GM18517 (cell line): ENCODE results near the gene ZFPM1.
A peak's percentile ranks its signal among the peaks of the same experiment; 100 is the strongest.

Experiments
- ATAC-seq: cut with Tn5 transposase; IDR thresholded peaks from one replicate; pipeline ENCODE4 v1.9.1; 2021; ENCODE audit warnings: mild to moderate bottlenecking, moderate library complexity; ENCODE audit not compliant: unreplicated experiment

The ZFPM1 gene

GRCh38 chr16:88448461-88449266 is 4.4 kb upstream of the ZFPM1 start:
- ATAC-seq, result no peak

- ATAC-seq, result no peak
These were observed 3.9 kb upstream of the ZFPM1 start for GRCh38 chr16:88449267-88449561.

DNA sequence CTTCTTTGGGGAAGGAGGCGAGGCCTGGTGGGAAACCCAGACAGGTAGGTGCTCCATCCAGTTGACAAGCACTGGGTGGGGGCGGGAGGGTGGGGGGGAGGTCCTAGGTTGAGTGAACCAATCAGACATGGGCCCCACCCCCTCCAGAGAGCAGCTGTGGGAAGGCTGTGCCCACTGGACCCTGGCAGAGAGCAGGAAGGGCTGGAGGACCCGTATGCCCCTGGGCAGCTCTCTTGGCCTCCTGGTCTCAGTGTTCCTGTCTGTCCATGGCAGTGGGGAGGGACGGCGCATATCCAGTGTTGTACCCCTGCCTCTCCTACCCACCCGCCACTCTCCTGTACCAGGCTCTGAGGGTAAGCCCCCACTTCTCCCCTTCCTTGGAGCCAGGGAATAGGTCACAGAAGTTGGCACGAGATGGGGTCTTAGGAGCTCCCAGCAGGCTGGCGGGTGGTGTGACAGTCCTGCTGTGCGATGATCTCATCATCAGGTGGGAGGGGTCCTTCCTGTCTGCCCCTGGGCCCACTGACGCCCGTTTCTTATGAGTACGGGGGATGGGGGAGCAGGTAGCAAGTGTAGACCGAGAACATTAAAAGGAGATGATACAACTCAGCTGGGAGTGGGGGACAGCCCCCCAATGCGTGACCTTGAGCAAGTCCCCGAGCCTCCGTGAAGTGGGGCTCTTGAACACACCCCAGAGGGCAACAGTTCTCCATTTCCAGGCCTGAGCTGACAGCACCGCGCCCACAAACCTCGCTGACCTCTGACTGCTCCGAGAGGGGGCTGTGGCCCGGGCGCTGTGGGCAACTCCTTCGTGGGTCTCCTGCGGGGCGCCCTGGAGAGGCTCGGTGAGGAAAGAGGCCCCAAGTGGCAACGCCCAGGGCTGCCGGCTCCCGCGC is 1.2 kb upstream of the ZFPM1 start:
- no peak for ATAC-seq

- peak; percentile 39 for ATAC-seq
These were observed 431 bp upstream of the ZFPM1 start for GRCh38 chr16:88452482-88453216.

DNA sequence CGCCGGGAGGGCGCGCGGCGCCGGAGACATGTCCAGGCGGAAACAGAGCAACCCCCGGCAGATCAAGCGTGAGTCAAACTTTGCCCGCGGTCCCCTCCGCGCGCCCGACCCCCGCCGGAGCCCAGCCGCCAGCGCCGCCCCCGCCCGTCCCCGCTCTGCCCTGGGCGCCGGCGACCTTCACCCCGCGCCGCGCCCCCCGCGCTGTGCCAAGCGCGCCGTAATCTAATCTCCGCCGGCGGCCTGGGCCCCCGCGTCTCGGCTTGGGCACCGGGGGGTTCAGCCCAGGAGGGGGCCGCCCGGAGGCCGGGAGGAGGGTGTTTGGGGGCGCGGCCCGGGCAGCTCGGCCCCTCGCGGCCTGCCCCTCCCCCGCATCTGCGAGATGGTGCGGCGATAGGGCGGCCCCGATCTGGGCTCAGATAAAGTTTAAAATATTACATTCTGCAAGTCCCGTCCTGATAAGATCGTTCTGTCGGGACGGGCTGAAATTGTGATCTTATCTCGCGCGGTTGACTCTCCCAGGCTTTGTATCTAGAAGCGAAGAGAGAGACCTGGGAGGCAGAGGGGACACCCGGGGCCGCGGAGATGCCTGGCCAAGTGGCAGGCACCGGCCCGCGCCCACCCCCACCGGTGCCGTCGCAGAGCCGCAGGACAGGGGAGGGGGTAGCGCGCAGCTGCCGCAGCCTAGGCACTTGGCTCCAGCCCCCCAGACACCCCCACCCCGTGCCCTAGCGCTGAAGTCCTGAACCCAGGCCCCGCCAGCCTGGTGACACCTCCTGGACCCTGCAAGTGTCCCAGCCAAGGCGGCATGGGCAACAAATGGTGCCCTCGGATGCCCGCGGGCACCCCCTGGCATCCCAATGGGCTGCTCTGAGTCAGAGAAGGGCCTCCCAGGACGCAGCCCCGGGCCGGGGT is 787 bp downstream of the ZFPM1 start:
- no peak for ATAC-seq

DNA sequence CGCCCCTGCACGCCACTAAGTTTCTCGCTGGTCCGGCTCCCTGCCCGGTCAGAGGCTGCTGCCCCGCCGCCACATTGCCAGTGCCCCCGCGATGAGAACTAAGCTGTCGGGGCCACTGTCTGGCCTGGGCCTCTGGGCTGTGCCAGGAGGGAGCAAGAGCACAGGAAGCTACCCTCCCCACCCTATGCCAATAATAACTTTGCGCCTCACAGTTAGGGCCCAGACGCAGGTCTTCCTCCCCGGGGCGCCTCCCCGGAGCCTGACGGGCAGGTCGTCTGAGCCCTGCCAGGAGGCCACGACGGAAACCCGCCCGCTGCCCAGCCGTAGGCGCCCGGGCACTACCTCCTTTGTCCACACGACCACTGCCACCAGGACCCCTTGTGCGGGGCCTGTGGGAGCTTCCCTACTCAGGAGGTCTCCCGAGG is 1.5 kb downstream of the ZFPM1 start:
- ATAC-seq, result no peak

DNA sequence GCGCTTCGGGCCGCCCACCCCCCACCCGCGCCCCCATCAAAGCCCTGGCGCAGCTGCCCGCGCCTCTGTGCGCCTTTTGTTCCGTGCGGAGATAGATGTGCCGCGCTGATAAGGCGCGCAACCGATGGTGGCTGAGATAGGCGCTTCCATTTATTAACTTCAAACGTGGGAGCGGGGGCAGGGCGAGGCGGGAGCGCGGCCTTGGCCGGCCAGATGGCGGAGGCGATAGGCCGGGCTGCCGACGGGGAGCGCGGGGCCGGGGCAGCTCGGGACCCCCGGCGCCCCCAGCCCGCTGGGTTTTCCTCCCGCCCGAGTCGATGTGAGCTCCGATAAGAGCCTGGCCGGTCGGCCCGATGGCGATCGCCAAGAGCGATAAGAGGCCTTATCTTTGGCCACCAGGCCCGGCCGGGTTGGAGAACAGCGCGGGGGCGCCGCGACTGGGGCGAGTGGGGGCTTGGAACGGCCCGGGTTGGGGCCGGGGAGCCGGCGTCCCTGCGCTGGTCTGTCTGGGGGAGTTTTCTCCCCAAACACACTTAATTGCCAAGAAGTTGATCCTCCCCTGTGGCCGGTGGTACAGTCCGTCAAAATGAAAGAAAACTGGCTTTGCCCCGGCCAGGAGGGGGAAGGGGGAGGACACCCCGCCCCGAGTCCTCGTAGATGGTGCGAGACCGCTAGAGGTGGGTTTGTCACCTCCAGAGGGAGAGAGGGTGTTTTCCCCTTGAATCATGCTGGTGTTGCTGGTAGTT is 2.7 kb downstream of the ZFPM1 start:
- no peak for ATAC-seq

GRCh38 chr16:88456356-88457292 is 3.5 kb downstream of the ZFPM1 start:
- ATAC-seq, result no peak

- no peak for ATAC-seq
These were observed 5.1 kb downstream of the ZFPM1 start for GRCh38 chr16:88458039-88458772.

DNA sequence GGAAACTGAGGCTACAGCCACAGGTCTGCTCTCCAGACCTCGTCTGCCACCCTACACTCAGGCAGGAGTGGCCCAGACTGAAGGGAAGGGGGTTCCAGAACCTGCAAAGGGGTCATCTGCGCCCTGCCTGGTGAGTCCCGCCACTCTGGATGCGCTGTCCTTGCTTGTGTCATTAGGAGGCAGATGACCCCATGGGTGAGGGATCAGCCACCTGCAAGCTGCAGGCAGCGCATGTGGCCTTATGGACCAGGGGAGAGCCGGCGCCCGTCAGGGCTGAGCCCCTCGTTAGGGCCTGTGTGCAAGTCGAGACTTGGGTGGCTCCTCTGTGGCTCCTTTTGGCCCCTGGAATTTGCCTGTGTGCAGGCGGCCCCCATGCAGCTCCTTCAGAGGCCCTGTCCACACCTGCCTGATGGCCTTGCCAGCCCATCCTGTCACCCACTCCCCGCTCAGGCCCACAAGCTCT is 5.7 kb downstream of the ZFPM1 start:
- ATAC-seq, result no peak

- no peak for ATAC-seq
These were observed 6.4 kb downstream of the ZFPM1 start for GRCh38 chr16:88459366-88460073.

DNA sequence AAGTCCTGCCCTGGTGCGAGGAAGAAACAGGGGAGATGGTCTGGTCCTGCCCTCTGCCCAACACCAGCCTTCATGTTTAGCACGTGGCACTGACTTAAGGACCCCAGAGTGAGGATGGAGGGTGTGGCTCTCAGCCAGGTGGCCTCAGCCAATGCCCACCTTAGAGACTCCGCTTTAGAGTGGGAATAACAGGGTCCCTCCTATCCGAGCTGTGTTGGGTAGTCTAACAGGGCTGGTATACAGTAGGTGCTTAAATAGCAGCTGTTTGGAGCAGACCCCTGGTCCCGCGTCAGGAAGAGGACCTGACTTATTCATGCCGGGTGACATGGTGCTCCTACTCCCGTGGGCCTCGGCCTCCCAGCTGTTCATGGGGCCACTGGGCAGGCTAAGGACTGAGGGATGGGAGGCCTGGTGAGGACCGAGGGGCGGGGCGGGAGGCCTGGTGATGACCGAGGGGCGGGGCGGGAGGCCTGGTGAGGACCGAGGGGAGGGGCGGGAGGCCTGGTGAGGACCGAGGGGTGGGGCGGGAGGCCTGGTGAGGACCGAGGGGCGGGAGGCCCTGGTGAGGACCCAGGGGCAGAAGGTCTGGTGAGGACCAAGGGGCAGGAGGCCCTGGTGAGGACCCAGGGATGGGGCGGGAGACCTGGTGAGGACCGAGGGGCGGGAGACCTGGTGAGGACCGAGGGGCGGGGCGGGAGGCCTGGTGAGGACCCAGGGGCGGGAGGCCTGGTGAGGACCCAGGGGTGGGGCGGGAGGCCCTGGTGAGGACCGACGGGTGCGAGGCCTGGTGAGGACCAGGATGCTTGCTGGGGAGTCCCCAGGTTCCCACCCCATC is 7.6 kb downstream of the ZFPM1 start:
- no peak for ATAC-seq

GRCh38 chr16:88461331-88462269 is 8.5 kb downstream of the ZFPM1 start:
- ATAC-seq, result no peak

DNA sequence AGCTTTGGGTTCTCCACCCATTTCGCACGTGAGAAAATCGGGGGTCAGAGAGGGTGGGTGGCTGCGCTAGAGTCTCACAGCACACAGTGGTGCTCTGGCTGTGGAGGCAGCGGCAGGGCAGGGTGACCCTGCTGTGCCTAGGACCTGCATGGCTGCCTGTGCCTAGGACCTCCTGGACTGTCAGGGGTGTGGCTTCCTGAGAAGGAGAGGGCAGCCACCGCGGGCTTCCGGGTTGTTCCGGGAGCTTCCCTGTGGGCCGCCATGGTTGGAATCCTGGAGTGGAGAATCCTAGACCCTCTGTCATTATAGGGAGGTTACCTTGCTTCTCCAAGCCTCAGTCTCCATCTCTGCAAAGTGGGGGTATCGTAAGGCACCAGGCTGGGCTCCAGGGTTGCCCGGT is 9.3 kb downstream of the ZFPM1 start:
- ATAC-seq, result no peak

DNA sequence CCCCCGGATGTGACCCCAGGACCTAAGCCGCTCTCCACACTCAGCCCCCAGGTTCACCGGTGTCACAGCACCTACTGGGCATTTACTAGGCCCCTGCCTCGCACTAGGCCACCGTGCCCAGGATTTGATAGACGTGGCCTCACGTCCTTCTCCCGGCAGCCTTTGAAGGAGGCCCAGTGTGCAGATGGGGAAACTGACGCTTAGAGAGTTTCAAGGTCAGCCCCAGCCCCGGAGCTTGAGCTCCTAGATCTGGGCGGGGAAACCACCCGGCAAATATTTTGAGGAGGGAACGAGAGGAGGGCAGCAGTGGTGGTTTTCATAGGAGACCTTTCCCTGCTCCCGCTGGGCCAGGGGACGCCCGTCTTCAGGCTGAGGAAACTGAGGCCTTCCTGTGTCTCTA is 10.3 kb downstream of the ZFPM1 start:
- ATAC-seq, result no peak
